ACC112 (cell line): ENCODE data around the gene CD33.
"Not testable (repeated sequence)": the region's sequence is repeated elsewhere in the genome, so short reads cannot be mapped to it uniquely, and the experiment has no call there.

Source experiments
- H2AFZ ChIP-seq: fragments of 200-600 bp; sonication (generic); one replicate; pipeline ENCODE4 v1.6.0; 2017; ENCODE audit warnings: antibody characterized with exemption, low read length; ENCODE audit not compliant: unreplicated experiment
- H3K27ac ChIP-seq: fragments of 200-600 bp; sonication (generic); 2 replicates; pipeline ENCODE4 v1.5.1; 2014; ENCODE audit warnings: low read depth, mild to moderate bottlenecking, antibody characterized with exemption, low read length, moderate library complexity
- H3K27me3 ChIP-seq: fragments of 200-600 bp; sonication (generic); 2 replicates; pipeline ENCODE4 v1.6.1; 2014; ENCODE audit warnings: mild to moderate bottlenecking, antibody characterized with exemption, low read length, moderate library complexity, mixed read lengths; ENCODE audit not compliant: insufficient read depth
- H3K36me3 ChIP-seq: fragments of 200-600 bp; sonication (generic); 2 replicates; pipeline ENCODE4 v1.6.1; 2016; ENCODE audit warnings: mild to moderate bottlenecking, antibody characterized with exemption, low read length, moderate library complexity, mixed read lengths; ENCODE audit not compliant: insufficient read depth
- H3K4me1 ChIP-seq: fragments of 200-600 bp; sonication (generic); one replicate; pipeline ENCODE4 v1.6.1; 2016; ENCODE audit warnings: low read length, mixed read lengths; ENCODE audit not compliant: insufficient read depth, unreplicated experiment, control insufficient read depth
- H3K4me3 ChIP-seq: fragments of 200-600 bp; sonication (generic); 2 replicates; pipeline ENCODE4 v1.5.1; 2014; ENCODE audit warnings: mild to moderate bottlenecking, low read depth, low read length
- H3K79me2 ChIP-seq: fragments of 200-600 bp; sonication (generic); one replicate; pipeline ENCODE4 v1.6.0; 2016; ENCODE audit warnings: low read length; ENCODE audit not compliant: control insufficient read depth, unreplicated experiment, insufficient read depth

The CD33 gene

DNA sequence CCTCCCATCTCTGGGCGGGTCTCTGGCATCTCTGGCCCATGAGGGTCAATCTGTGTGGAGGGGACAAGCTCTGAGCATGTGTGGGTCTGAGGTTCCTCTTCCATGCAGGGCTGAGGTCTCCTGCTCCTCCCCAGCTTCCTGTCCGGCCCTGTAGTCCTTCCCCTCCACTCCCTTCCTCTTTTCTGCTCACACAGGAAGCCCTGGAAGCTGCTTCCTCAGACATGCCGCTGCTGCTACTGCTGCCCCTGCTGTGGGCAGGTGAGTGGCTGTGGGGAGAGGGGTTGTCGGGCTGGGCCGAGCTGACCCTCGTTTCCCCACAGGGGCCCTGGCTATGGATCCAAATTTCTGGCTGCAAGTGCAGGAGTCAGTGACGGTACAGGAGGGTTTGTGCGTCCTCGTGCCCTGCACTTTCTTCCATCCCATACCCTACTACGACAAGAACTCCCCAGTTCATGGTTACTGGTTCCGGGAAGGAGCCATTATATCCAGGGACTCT lies at the start of gene CD33:
Gene CD33 (plus strand): TSS at position 183 of the 496 bp plus-strand sequence. CDS start 39 bp downstream, at position 222.
- H3K36me3 ChIP-seq, H3K4me1 ChIP-seq, H3K79me2 ChIP-seq, H3K4me3 ChIP-seq, H3K27ac ChIP-seq, H2AFZ ChIP-seq: not testable (repeated sequence)
- peaks cover 35% of the 10 kb centered on the region for H3K27me3 ChIP-seq

GRCh38 chr19:51179256-51179655 lies 45.6 kb upstream of the CD33 start:
- Histone ChIP-seq H3K79me2 (no peaks in the 10 kb centered on the region), H3K4me1 (no peaks in the 10 kb centered on the region), H2AFZ (no peak overlapping the region), H3K4me3 (no peak overlapping the region), H3K27me3 (peaks cover 42% of the 10 kb centered on the region), H3K36me3 (no peaks in the 10 kb centered on the region), H3K27ac (no peak overlapping the region)

DNA sequence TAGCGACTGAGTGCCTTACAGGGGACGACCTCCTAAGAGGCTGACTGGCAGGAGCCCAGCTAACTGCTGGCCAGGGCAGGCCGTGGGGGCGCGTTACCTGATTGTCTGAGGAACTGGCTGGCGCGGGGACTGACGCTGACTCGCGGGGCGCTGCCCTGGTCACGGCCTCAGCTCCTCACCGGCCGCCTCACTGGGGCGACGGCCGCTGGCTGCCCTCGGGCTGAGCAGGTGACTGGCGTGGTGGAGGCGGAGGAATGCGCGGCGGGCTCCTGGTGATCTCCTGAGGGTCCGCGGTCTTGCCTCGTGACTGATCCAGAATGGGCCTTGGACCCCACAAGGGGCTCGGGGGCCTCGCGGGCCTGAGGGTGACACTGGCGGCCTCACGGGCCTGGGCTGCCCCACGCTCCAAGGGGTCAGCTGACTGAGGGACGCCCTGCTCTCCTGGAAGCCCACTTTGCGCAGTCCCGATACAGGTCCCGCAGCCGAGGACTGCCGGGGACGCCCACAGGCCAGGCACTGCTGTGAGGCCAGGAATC lies 43.4 kb upstream of the CD33 start:
- Histone ChIP-seq H3K79me2 (no peaks in the 10 kb centered on the region), H2AFZ (no peak overlapping the region), H3K27me3 (peaks cover 28% of the 10 kb centered on the region), H3K27ac (no peak overlapping the region), H3K4me3 (no peak overlapping the region), H3K4me1 (no peaks in the 10 kb centered on the region), H3K36me3 (no peaks in the 10 kb centered on the region)

DNA sequence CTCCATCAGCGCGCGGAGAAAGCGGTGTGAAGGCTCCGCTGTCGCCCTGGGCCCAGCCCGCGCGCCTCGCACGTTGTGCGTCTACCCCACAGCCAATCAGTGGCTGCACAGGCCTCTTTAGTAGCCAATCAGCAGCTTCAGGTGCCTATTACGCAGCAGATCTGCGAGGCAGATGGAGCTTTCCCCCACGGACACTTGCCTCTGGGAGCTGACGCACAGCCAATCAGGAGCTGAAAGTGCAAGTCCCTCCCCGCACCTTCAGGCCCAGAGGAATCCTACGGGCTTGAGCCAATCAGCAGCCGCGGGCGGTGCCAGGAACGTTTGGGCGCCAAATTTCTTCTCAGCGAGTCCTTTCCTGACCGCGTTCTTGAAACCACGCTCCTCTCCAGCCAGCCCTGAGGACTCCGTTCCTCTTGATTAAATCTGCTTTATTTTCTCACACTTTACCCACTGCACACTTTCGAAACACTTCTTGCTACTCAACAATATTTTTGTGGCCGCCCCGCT lies 42.9 kb upstream of the CD33 start:
- peaks cover 24% of the 10 kb centered on the region for H3K27me3 ChIP-seq
- H2AFZ ChIP-seq: no peak overlapping the region
- no peaks in the 10 kb centered on the region for H3K4me1 ChIP-seq
- no peaks in the 10 kb centered on the region for H3K36me3 ChIP-seq
- H3K4me3 ChIP-seq: no peak overlapping the region
- no peaks in the 10 kb centered on the region for H3K79me2 ChIP-seq
- H3K27ac ChIP-seq: no peak overlapping the region

GRCh38 chr19:51183629-51184028 lies 41.3 kb upstream of the CD33 start:
- Histone ChIP-seq H3K4me3 (no peak overlapping the region), H3K79me2 (no peaks in the 10 kb centered on the region), H3K36me3 (no peaks in the 10 kb centered on the region), H2AFZ (no peak overlapping the region), H3K27ac (no peak overlapping the region), H3K4me1 (no peaks in the 10 kb centered on the region), H3K27me3 (0 out of 2 replicates have a peak, but pooled peaks cover 8% of the 10 kb centered on the region)

GRCh38 chr19:51185069-51185867 lies 39.6 kb upstream of the CD33 start:
- Histone ChIP-seq H3K27ac (no peak overlapping the region), H3K36me3 (no peaks in the 10 kb centered on the region), H3K4me1 (no peaks in the 10 kb centered on the region), H3K4me3 (no peak overlapping the region), H3K79me2 (no peaks in the 10 kb centered on the region), H3K27me3 (peaks cover 2% of the 10 kb centered on the region; the same call in 1 of the 2 replicates), H2AFZ (no peak overlapping the region)

- Histone ChIP-seq H3K4me1 (no peaks in the 10 kb centered on the region), H2AFZ (no peak overlapping the region), H3K79me2 (no peaks in the 10 kb centered on the region), H3K36me3 (no peaks in the 10 kb centered on the region), H3K27ac (no peak overlapping the region), H3K27me3 (peaks cover 6% of the 10 kb centered on the region; the same call in 1 of the 2 replicates), H3K4me3 (no peak overlapping the region)
Measured at GRCh38 chr19:51185868-51186215, 39.0 kb upstream of the CD33 start.

DNA sequence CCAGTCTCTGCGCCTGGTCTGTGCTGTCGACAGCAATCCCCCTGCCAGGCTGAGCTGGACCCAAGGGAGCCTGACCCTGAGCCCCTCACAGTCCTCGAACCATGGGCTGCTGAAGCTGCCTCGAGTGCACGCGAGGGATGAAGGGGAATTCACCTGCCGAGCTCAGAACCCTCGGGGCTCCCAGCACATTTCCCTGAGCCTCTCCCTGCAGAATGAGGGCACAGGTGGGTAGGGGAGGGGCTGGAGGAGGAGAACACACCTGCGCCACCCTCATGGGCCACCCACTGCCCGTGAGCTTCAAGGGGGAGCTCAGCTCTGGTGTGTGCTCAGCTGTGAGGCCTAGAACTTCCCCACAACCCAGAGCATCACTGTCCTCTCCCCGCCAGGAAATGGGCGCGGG lies 38.6 kb upstream of the CD33 start:
- Histone ChIP-seq H3K79me2 (no peaks in the 10 kb centered on the region), H3K4me1 (no peaks in the 10 kb centered on the region), H3K27me3 (peaks cover 6% of the 10 kb centered on the region; the same call in 1 of the 2 replicates), H3K36me3 (no peaks in the 10 kb centered on the region), H3K4me3 (no peak overlapping the region), H2AFZ (no peak overlapping the region), H3K27ac (no peak overlapping the region)

DNA sequence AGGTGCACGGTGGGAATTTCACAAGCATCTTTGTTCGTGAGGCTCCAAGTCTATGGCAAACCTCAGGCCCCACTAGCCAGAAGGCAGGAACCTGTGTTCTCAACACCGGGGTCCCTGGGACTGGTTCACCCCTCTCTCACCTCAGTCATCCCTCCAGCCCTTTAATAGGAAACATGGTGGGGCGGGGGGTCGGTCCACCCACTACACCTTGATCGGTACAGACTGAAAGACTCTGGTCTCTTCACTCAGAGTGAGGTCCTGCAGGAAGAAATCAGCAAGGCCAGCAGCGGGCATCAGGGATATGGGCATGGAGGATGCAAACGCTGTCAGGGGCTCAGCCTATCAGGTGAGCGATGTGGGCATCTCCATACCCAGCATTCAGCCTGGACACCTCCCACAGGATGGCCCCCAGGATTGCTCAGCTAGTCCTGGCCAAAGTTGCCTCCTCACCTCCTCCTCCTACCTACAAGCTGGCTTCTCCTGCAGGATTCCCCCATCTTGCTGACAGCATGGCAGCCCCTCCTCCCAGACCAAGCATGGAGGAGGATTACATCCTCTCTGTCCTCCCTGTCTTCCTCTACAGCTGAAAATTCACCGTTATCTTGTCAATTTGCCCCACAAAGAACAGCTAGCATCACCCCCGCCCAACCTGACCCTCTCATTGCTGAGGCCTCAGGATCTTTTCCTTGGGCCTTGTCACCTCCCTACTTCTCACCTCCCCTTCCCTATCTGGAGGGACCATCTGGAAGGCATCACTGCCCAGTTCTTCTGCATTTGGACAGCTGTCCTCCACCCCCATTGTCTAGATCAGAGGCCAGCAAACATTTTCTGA lies 37.3 kb upstream of the CD33 start:
- Histone ChIP-seq H3K27me3 (peaks cover 9% of the 10 kb centered on the region; the same call in 1 of the 2 replicates), H3K36me3 (no peaks in the 10 kb centered on the region), H3K4me1 (no peaks in the 10 kb centered on the region), H2AFZ (no peak overlapping the region), H3K4me3 (no peak overlapping the region), H3K79me2 (no peaks in the 10 kb centered on the region), H3K27ac (no peak overlapping the region)

- no peaks in the 10 kb centered on the region for H3K4me1 ChIP-seq
- H3K27me3 ChIP-seq: peaks cover 9% of the 10 kb centered on the region; the same call in 1 of the 2 replicates
- H2AFZ ChIP-seq: no peak overlapping the region
- no peak overlapping the region for H3K4me3 ChIP-seq
- H3K36me3 ChIP-seq: no peaks in the 10 kb centered on the region
- H3K79me2 ChIP-seq: no peaks in the 10 kb centered on the region
- H3K27ac ChIP-seq: no peak overlapping the region
Measured at GRCh38 chr19:51188227-51188559, 36.7 kb upstream of the CD33 start.
